ENCODE data around the gene HRH1.
A peak's percentile ranks its signal among the peaks of the same experiment; 100 is the strongest.
"Not testable (repeated sequence)": the region's sequence is repeated elsewhere in the genome, so short reads cannot be mapped to it uniquely, and the experiment has no call there.

Gene HRH1

DNA sequence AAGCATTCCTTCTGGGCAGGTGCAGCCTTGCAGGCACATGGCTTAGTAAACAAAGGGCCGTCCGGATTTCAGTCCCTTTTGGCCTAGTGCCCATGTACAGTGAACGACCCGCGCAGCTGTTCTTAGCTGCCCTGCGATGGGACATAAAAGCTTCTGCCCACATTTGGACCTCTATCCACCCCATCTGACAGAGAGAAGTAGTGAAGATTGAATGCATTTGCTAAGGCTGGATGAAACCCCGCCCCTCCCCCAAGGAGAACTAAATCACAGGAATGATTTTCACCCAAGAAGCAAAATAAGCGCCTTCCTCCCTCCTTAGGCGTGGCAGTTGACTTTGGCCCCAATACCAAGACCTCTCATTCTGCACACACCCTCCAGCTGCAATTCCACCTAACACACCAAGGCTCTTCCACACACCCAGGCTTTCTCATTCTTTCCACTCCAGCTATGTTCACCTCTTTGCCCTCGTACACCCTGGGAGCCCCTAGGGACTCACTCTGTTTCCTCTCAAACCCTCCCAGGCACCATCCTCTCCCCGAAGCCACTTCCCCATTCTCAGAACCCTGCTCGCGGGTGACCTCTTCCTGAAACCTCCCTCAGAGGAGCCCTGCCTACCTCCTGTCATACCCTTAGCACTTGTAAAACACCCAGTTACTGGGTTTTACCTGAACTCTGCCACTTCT lies 14.1 kb upstream of the HRH1 start:
- FAIRE-seq (no peak), DNase-seq (ENCODE audit: low spot score) (no peak)

DNA sequence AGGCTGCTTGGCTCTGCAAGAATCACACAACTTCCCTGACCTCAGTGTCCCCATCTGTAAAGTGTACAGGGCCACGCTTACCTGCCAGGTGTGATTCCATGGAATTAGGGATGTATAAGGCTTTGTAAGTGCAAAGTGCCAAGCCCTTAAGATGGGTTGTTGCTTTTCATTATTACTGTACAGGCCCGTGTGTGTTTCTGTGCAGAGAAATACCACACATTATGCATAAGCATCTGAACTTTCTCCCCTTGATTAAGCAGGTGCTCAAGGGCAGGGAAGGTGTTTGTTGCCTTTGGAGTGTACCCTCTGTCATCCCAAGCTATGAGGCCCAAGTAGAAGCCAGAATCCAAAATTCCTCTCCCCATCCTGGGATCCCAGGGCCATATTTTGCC lies 13.6 kb upstream of the HRH1 start:
- DNase-seq (ENCODE audit: low spot score), result no peak
- FAIRE-seq, result peak; percentile 35

DNA sequence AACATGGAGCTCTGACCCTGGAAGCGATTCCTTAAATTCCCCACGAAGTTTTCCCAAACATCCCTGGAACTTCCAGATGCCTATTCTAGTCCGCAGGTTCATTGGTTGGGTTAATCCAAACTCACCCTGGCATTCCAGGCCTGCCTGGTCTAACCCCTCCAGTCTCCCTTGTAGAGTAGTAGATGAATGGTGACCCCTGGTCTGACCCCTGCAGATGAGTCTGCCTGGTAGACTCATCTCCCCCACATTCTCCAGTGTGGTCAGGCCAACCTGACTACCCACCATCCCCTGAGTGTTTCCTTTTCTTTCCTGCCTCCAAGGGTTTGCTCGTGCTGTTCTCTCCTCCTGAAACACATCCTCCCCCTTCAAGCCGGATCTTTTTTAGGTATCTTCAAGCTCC lies 10.8 kb upstream of the HRH1 start:
- FAIRE-seq (no peak), DNase-seq (ENCODE audit: low spot score) (no peak)

- no peak for DNase-seq (ENCODE audit: low spot score)
- no peak for FAIRE-seq
These were observed 9.3 kb upstream of the HRH1 start for GRCh38 chr3:11144996-11145395.

- FAIRE-seq (no peak), DNase-seq (ENCODE audit: low spot score) (no peak)
These were observed 8.4 kb upstream of the HRH1 start for GRCh38 chr3:11145888-11146287.

DNA sequence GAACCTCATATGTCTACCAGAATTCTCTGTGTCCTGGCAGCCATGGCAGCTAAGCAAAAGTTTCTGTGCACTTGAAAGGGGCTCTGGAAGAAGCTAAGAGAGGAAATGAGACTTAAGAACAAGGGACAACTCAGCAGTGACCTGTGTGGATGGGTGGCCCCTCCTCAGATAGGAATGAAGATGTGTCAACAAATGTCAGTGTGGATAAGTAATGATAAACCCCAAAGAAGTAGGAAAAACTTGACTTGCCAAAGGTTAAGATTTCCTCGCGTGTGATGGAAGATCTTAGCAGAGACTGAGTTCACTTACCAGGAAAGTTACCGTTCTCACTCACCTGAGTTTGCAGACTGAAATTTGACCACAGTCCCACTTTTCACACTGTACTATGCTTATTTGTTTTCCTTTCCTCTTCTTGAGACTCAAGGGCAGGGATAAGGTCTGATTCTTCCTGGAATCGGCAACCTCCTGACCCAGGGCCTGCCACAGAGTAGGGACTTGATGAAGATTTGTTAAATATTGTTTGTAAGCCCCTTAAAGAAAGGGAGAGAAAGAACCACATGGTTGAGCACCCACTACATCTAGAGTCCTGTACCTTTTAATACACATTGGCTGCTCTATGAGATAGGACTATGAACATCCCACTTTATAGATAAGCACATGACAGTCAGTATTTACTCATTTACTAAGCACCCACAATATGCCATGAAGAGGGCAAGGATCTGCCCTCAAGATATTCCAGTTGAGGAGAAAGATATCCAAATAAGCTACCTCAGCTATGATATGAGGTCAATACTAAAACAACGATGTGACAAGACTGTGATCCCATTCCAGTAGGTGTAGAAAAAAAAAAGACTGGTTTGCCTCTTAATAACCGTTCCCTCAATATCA lies 7.3 kb upstream of the HRH1 start:
- DNase-seq (ENCODE audit: low spot score) (no peak), FAIRE-seq (no peak)

DNA sequence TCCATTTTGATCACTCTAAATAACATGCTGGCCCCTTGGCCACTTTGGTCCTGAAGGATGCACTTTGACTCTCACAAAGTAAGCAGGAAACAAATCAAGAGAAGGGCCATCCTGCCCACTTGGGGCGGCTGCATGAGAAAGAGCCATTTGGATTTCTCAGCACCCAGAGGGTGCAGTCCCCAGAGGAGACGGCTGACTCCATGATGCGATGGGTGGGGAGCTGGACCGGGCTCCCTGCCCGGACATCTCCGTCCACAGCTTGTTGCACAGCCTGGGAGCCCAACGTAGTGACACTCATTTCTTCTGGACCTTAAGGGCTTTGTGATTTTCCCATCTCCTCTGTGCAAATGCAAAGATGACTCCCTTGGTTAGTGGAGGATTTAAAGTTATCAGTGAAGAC lies 4.0 kb upstream of the HRH1 start:
- FAIRE-seq (no peak), DNase-seq (ENCODE audit: low spot score) (no peak)

DNA sequence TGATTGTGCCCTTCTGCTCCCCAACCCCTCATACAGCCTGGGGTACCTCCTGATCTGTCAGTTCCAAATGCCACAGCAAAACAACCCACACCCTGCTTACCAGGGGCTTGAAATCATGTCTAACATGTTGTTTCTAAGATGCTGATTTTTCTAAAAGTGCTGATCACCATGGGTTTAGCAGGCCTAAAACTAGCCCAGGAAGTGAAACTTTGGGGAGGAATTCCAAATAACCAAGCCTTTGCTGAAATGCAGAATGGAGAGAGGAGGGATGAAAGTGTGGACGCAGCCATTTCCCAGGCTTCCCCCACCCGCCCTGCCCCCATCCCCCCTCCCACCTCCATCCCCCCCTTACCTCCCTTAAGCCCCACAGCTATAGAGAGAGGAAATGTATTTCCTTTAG lies 2.0 kb upstream of the HRH1 start:
- DNase-seq (ENCODE audit: low spot score), result no peak
- FAIRE-seq, result no peak

- no peak for DNase-seq (ENCODE audit: low spot score)
- no peak for FAIRE-seq
These were observed 646 bp downstream of the HRH1 start for GRCh38 chr3:11154953-11155325.

DNA sequence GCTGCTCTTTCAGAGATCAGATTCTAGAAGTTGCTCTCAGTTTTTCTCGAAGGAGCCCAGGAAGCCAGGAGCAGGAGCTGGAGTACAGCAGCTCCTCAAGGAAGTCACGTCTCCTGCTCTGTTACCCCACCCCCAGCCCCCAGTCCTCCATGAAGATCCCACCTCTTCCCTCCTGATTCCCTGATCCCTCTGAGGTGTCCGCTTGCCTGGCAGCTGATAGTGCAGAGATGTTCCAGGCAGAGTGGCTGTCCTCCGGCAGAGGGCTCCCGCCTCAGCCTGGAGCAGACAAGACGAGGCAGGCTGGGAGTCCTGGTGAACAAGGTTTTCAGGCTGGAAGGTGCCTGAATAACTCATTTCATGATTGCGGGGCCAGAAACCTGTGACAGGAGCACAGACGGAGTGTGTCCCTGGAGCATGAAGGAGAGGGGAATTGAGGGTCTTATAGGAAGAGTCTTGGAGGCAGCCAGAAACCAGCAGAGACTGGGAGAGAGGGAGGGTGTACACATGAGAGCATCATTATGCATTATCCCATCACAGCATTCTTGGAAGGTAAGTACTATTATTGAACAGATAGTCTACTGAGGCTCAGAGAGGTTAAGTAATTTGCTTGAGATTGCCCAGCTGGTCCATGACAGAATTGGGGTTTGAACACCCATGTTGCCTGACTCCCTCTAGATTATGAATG lies 1.2 kb downstream of the HRH1 start:
- peak; percentile 40 for FAIRE-seq
- DNase-seq (ENCODE audit: low spot score), result peak; percentile 85

GRCh38 chr3:11156026-11156410 lies 1.7 kb downstream of the HRH1 start:
- no peak for DNase-seq (ENCODE audit: low spot score)
- no peak for FAIRE-seq

GRCh38 chr3:11157421-11157820 lies 3.1 kb downstream of the HRH1 start:
- DNase-seq (ENCODE audit: low spot score) (no peak), FAIRE-seq (no peak)

DNA sequence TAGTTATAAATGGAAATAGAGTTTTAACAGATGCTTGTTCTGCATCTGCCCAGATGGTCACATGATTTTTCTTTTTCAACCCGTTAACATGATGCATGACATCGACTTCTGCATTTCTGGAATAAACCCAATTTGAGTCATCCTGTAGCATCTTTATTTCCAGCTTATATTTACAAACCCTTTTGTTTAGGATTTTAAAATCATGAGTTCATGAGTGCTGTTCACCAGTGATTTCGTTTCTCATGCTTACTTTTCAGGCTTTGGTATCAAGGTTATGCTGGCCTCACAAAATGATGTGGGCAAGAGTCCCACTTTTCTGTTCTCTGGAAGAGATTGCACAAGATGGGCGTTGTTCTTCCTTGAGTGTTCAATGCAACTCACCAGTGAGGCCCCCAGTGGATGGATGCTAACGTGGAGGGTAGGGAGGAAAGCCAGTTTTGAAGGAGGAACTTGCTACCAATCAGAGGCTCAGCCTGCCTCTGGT lies 5.2 kb downstream of the HRH1 start:
- FAIRE-seq (no peak), DNase-seq (ENCODE audit: low spot score) (no peak)

GRCh38 chr3:11161666-11162065 lies 7.4 kb downstream of the HRH1 start:
- FAIRE-seq (no peak), DNase-seq (ENCODE audit: low spot score) (no peak)

GRCh38 chr3:11162401-11163345 lies 8.4 kb downstream of the HRH1 start:
- DNase-seq (ENCODE audit: low spot score) (no peak), FAIRE-seq (no peak)

DNA sequence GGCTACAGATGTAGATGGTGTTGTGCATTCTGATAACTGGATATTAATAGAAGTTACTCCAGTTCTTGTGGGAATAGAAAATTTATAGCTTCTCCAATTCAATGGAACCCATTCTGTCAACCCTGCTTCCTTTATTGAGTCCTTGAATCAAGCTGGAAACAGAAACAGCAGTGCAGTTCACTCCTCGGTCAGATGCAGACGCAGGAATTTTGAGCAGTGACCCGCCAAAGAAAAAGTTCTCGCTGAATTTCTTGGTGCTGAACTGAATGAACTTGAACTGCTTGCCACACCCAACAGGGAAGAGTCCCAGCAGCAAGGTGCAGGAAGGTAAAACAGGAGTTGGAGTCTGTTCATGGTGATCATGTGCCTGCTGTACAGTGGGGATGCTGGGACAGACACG lies 10.3 kb downstream of the HRH1 start:
- DNase-seq (ENCODE audit: low spot score), result no peak
- no peak for FAIRE-seq

- FAIRE-seq (no peak), DNase-seq (ENCODE audit: low spot score) (no peak)
These were observed 11.2 kb downstream of the HRH1 start for GRCh38 chr3:11165476-11165875.

DNA sequence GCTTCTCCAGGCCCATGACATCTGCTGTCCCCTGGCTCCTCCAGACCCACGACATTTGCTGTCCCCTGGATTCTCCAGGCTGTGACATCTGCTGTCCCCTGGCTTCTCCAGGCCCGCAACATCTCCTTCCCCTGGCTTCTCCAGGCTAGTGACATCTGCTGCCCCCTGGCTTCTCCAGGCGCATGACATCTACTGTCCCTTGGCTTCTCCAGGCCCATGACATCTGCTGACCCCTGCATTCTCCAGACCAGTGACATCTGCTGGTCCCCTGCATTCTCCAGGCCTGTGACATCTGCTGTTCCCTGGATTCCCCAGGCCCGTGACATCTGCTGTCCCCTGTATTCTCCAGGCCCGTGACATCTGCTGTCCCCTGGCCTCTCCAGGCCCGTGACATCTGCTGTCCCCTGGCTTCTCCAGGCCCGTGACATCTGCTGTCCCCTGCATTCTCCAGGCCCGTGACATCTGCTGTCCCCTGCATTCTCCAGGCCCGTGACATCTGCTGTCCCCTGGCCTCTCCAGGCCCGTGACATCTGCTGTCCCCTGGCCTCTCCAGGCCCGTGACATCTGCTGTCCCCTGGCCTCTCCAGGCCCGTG lies 12.6 kb downstream of the HRH1 start:
- FAIRE-seq, result not testable (repeated sequence)

DNA sequence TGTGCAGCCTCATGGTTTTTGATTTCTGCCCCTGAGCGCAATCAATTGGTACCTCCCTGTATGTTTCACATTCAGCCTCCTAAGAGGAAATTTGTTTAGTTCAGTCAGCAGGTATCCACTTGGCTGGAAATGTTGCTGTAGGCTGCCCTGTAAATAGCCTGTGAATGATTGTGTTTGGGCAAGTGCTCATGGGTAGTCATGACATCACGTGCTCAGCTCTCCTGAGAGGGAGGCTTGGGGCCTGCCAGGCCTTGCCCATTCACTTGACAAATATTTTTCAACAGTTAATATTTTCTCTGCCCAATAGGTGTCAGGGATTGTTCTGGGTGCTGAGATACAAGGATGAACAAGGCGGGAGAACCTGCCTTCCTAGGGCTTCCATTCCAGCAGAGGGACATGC lies 13.3 kb downstream of the HRH1 start:
- no peak for DNase-seq (ENCODE audit: low spot score)
- no peak for FAIRE-seq

More for the DNA sequence above, 12.6 kb downstream of the HRH1 start:
- not testable (repeated sequence) for DNase-seq (ENCODE audit: low spot score)

DNA sequence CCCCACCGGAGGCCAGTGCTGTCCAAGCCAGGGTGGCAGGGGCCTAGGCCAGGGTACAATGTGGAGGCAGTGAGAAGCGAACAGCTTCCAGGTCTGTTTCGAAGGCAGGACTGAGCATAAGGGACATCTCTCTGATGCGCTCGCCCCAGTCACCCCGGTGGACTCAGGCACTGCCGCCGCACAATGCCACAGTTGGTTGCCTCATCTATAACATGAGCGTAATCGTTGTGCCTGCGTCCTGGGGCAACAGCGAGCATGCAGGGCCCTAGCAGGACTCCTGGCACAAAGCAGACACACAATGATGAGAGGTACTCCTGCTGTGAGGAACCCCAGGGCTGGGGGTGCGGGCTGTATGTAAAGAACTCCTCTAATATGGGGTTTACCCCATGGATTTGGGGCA lies 14.1 kb downstream of the HRH1 start:
- DNase-seq (ENCODE audit: low spot score) (no peak), FAIRE-seq (no peak)
